ENCODE data around the gene TRIM2.

TRIM2 gene

DNA sequence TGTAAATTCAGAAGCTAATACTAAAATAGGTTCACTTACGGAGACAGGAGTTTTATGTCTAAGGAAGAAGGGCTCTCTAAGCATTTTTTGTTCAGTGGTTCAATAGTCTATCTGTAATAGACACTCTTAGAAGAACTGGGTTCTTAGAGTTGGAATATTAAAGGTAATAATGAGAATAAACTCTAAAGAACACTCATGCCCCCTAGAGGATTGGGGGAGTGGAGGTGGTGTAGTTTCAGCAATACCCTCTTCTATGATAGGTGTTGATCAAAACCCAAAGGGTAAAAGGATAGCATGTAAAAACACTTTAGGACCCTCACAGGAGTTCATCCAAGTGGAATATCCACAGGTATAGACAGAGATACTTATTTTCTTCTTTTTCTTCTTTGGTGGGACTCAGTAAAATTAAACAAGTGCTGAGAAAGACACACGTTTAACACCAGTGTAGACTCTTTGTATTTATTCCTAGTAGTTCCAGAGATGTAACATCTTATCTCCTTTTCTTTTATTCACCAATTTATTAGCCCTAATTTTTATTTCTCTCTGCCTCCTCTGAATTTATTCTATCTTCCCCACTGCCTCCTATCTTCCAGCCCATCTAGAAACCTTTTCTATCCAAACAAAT lies 114.6 kb downstream of the TRIM2 start:
- no peak for TF ChIP-seq ZNF274 (IDR thresholded peaks at IDR 0.05; ENCODE audit: low read depth, low read length)

GRCh38 chr4:153322791-153323190 lies 118.5 kb downstream of the TRIM2 start:
- H3K4me3 ChIP-seq (ENCODE audit: low read length), result no peak overlapping the region
- no peak for TF ChIP-seq ZNF274 (IDR thresholded peaks at IDR 0.05; ENCODE audit: low read depth, low read length)

More for the DNA sequence above, 114.6 kb downstream of the TRIM2 start:
- no peak overlapping the region for H3K4me3 ChIP-seq (ENCODE audit: low read length)

DNA sequence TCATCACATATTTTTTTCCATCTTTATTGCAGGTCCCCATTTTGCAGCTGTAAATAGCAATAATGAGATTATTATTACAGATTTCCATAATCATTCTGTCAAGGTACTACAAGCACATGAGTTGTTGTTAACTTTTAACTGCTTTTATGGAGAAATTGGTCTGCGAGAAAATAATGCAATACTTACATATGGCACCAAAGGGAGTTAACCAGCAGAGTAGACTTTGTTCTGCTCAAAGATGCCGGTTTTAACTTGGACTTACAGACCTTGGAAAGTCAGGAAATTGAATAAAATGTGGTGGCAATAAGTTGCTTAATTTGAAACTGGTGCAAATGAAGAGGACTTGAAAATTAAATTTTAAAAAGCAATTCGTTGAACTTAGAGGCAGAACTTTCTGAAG lies 119.8 kb downstream of the TRIM2 start:
- H3K4me3 ChIP-seq (ENCODE audit: low read length), result no peak overlapping the region
- no peak for TF ChIP-seq ZNF274 (IDR thresholded peaks at IDR 0.05; ENCODE audit: low read depth, low read length)

DNA sequence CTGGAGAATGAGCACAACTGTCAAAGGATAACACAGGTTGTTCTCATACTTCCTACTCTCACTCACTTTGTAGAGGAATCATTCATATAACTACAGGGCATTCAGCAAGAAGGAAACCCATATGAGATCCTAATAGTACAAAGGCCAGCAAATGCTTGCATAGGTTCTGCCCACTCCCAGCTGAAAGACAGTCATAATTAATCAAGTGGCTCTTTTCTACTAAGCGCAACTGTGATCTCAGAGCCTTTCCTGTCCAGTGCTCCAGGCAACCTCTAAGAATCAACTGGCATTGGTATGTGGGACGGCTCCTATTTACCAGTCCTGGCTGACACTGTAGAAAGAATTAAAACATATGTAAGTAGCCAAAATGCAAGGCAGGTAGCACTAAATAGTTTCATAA lies 121.3 kb downstream of the TRIM2 start:
- H3K4me3 ChIP-seq (ENCODE audit: low read length), result no peak overlapping the region
- TF ChIP-seq ZNF274 (IDR thresholded peaks at IDR 0.05; ENCODE audit: low read depth, low read length), result no peak

GRCh38 chr4:153326513-153326912 lies 122.3 kb downstream of the TRIM2 start:
- no peak for TF ChIP-seq ZNF274 (IDR thresholded peaks at IDR 0.05; ENCODE audit: low read depth, low read length)
- no peak overlapping the region for H3K4me3 ChIP-seq (ENCODE audit: low read length)

GRCh38 chr4:153327247-153327646 lies 123.0 kb downstream of the TRIM2 start:
- no peak overlapping the region for H3K4me3 ChIP-seq (ENCODE audit: low read length)
- no peak for TF ChIP-seq ZNF274 (IDR thresholded peaks at IDR 0.05; ENCODE audit: low read depth, low read length)

GRCh38 chr4:153332936-153333335 lies 128.7 kb downstream of the TRIM2 start:
- no peak overlapping the region for H3K4me3 ChIP-seq (ENCODE audit: low read length)
- no peak for TF ChIP-seq ZNF274 (IDR thresholded peaks at IDR 0.05; ENCODE audit: low read depth, low read length)

GRCh38 chr4:153333874-153334273 lies 129.6 kb downstream of the TRIM2 start:
- TF ChIP-seq ZNF274 (IDR thresholded peaks at IDR 0.05; ENCODE audit: low read depth, low read length), result no peak
- no peak overlapping the region for H3K4me3 ChIP-seq (ENCODE audit: low read length)

DNA sequence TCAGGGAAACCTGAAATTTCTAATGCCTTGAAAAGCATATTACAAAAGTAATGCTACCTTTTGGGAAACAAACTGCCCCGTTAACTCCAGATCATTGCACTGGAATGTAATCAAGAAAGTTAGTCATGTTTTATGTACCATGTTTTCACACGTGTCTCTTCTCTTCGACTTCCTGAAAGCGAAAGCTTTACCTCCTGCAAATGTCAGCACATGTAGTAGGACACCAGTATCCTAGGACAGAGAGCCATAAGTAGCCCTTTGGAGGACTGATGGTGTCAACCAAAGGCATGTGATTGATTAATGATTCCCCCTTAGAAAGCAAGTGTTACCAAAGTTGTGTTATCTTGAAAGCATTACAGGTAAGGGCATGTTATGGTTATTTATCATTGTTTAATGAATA lies 131.4 kb downstream of the TRIM2 start:
- TF ChIP-seq ZNF274 (IDR thresholded peaks at IDR 0.05; ENCODE audit: low read depth, low read length), result no peak
- no peak overlapping the region for H3K4me3 ChIP-seq (ENCODE audit: low read length)

- no peak overlapping the region for H3K4me3 ChIP-seq (ENCODE audit: low read length)
- no peak for TF ChIP-seq ZNF274 (IDR thresholded peaks at IDR 0.05; ENCODE audit: low read depth, low read length)
Observed at GRCh38 chr4:153337686-153338085, 133.4 kb downstream of the TRIM2 start.

- no peak for TF ChIP-seq ZNF274 (IDR thresholded peaks at IDR 0.05; ENCODE audit: low read depth, low read length)
- H3K4me3 ChIP-seq (ENCODE audit: low read length), result no peak overlapping the region
Observed at GRCh38 chr4:153341575-153342090, 137.4 kb downstream of the TRIM2 start.

GRCh38 chr4:153342751-153343552 lies 138.7 kb downstream of the TRIM2 start:
- no peak for TF ChIP-seq ZNF274 (IDR thresholded peaks at IDR 0.05; ENCODE audit: low read depth, low read length)

GRCh38 chr4:153344131-153345011 lies 140.1 kb downstream of the TRIM2 start, which contains the start of gene MND1:
MND1 (plus strand) TSS chr4:153344688; CDS start chr4:153344738, 50 bp downstream.
- TF ChIP-seq ZNF274 (IDR thresholded peaks at IDR 0.05; ENCODE audit: low read depth, low read length), result no peak
- peak within 1 kb of the TSS; percentile 81 for H3K4me3 ChIP-seq (ENCODE audit: low read length)

More at GRCh38 chr4:153342751-153343552, 138.7 kb downstream of the TRIM2 start:
- no peak overlapping the region for H3K4me3 ChIP-seq (ENCODE audit: low read length)

Measured in GM08714 (cell line).